Neural progenitor cell (in vitro differentiated cells): ENCODE data around the gene CCNL1. TPM values are rescaled to one million over a fixed set of nuclear protein-coding genes. Genes with fewer than 3 reads are reported as not detected.

Experiments used
- DNase-seq: peaks from one replicate; pipeline ENCODE4 v3.0.0-alpha.2; 2016; ENCODE audit warnings: low spot score
- H2AFZ ChIP-seq: fragments of 200-600 bp; sonication (generic); replicated peaks from 2 replicates; pipeline ENCODE4 v1.6.1; 2016; ENCODE audit warnings: antibody characterized with exemption
- H3F3A ChIP-seq: fragments of 200-600 bp; sonication (generic); 2 replicates; pipeline ENCODE4 v1.6.1; 2016; ENCODE audit warnings: antibody characterized with exemption, low read depth
- H3K27ac ChIP-seq: fragments of 200-600 bp; sonication (generic); 2 replicates; pipeline ENCODE4 v1.5.1; 2016; ENCODE audit warnings: mild to moderate bottlenecking
- H3K27me3 ChIP-seq: fragments of 200-600 bp; sonication (generic); 2 replicates; pipeline ENCODE4 v1.6.1; 2016; ENCODE audit warnings: mild to moderate bottlenecking, moderate library complexity
- H3K36me3 ChIP-seq: fragments of 200-600 bp; sonication (generic); 2 replicates; pipeline ENCODE4 v1.5.1; 2016
- H3K4me1 ChIP-seq: fragments of 200-600 bp; sonication (generic); 2 replicates; pipeline ENCODE4 v1.6.1; 2016; ENCODE audit warnings: mixed run types
- H3K4me2 ChIP-seq: fragments of 200-600 bp; sonication (generic); 2 replicates; pipeline ENCODE4 v1.6.1; 2016
- H3K4me3 ChIP-seq: fragments of 200-600 bp; sonication (generic); 2 replicates; pipeline ENCODE4 v1.5.1; 2016
- H3K79me2 ChIP-seq: fragments of 200-600 bp; sonication (generic); 2 replicates; pipeline ENCODE4 v1.6.1; 2016; ENCODE audit warnings: low read depth
- H3K9ac ChIP-seq: fragments of 200-600 bp; sonication (generic); 2 replicates; pipeline ENCODE4 v1.6.1; 2016
- H3K9me3 ChIP-seq: fragments of 200-600 bp; sonication (generic); 2 replicates; pipeline ENCODE4 v1.5.1; 2016; ENCODE audit warnings: low read depth
- H4K20me1 ChIP-seq: fragments of 200-600 bp; sonication (generic); 2 replicates; pipeline ENCODE4 v1.6.1; 2016; ENCODE audit warnings: low read depth
- H3K27ac Mint-ChIP-seq: 3 replicates; pipeline ENCODE4 v1.8.0; 2021; ENCODE audit warnings: mixed read lengths
- H3K27me3 Mint-ChIP-seq: 2 replicates; pipeline ENCODE4 v1.8.0; 2022; ENCODE audit warnings: low read depth, mild to moderate bottlenecking, inconsistent platforms, moderate library complexity, mixed read lengths; ENCODE audit not compliant: insufficient read depth
- H3K36me3 Mint-ChIP-seq: 3 replicates; pipeline ENCODE4 v1.8.0; 2021; ENCODE audit warnings: mixed read lengths
- H3K4me1 Mint-ChIP-seq: 3 replicates; pipeline ENCODE4 v1.8.0; 2021; ENCODE audit warnings: mixed read lengths
- H3K4me3 Mint-ChIP-seq: 3 replicates; pipeline ENCODE4 v1.8.0; 2021; ENCODE audit warnings: mild to moderate bottlenecking, moderate library complexity, mixed read lengths
- H3K9me3 Mint-ChIP-seq: 3 replicates; pipeline ENCODE4 v1.8.0; 2020; ENCODE audit warnings: mixed read lengths
- EZH2 ChIP-seq: fragments of 200-600 bp; sonication (generic); IDR thresholded peaks from 2 replicates; pipeline ENCODE4 v1.6.1; 2017; ENCODE audit warnings: antibody characterized with exemption, mild to moderate bottlenecking, moderate library complexity
- EZH2phosphoT487 ChIP-seq: fragments of 200-600 bp; sonication (generic); IDR thresholded peaks from 2 replicates; pipeline ENCODE4 v1.6.1; 2017; ENCODE audit warnings: antibody characterized with exemption
- total RNA-seq: library from RNA; depleted of rRNA; stranded (reverse); fragments of >200 nt; gene quantifications from 2 replicates; pipeline ENCODE4 v1.2.3, GENCODE V29; 2015; ENCODE audit warnings: low replicate concordance
- TF ChIP-seq, protein P1 (sequence below): fragments of 200-600 bp; sonication (generic); IDR thresholded peaks from 2 replicates; pipeline ENCODE4 v1.5.1; 2017; ENCODE audit warnings: antibody characterized with exemption, mild to moderate bottlenecking

CCNL1 gene
- total RNA-seq, 1 donor from 2014 or later = 214 TPM

DNA sequence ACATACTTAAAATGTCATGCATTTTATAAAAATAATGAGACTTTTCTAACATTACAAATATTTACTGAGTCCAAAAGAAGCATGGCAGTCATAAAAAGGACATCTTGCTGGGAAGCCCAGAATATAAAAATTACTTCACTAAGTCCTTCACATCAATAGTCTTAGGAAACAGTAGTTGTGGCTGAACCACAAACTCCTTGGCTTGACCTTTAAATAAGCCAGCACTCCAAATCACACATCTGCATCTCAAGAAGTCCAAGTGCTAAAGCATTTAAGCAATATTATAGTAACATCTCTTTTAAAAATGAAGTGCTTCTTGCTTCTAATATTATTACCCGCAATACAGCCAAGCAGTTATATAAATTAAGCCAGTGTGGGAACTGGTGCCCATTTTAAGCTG lies 8.8 kb downstream of the CCNL1 start:
- H3K4me1 Mint-ChIP-seq = peaks cover 16% of the 10 kb centered on the region
- peaks cover 69% of the 10 kb centered on the region for H3K79me2 ChIP-seq
- no peaks in the 10 kb centered on the region for H3K27me3 ChIP-seq
- no peaks in the 10 kb centered on the region for H3K9me3 Mint-ChIP-seq
- no peak overlapping the region for H3K27ac ChIP-seq
- no peaks in the 10 kb centered on the region for H3K27me3 Mint-ChIP-seq
- peaks cover 44% of the 10 kb centered on the region for H3K36me3 Mint-ChIP-seq
- H3K4me1 ChIP-seq = peaks cover 10% of the 10 kb centered on the region
- no peak overlapping the region for H3K4me3 Mint-ChIP-seq
- no peaks in the 10 kb centered on the region for H3K9me3 ChIP-seq
- H4K20me1 ChIP-seq = peaks cover 76% of the 10 kb centered on the region
- TF ChIP-seq EZH2phosphoT487 = no peak
- TF ChIP-seq EZH2 = no peak
- TF ChIP-seq, protein P1, sequence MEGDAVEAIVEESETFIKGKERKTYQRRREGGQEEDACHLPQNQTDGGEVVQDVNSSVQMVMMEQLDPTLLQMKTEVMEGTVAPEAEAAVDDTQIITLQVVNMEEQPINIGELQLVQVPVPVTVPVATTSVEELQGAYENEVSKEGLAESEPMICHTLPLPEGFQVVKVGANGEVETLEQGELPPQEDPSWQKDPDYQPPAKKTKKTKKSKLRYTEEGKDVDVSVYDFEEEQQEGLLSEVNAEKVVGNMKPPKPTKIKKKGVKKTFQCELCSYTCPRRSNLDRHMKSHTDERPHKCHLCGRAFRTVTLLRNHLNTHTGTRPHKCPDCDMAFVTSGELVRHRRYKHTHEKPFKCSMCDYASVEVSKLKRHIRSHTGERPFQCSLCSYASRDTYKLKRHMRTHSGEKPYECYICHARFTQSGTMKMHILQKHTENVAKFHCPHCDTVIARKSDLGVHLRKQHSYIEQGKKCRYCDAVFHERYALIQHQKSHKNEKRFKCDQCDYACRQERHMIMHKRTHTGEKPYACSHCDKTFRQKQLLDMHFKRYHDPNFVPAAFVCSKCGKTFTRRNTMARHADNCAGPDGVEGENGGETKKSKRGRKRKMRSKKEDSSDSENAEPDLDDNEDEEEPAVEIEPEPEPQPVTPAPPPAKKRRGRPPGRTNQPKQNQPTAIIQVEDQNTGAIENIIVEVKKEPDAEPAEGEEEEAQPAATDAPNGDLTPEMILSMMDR = no peak
- H3F3A ChIP-seq = peaks cover 69% of the 10 kb centered on the region
- DNase-seq = no peak
- no peak overlapping the region for H3K9ac ChIP-seq
- no peak overlapping the region for H3K4me2 ChIP-seq
- no peak overlapping the region for H2AFZ ChIP-seq
- H3K27ac Mint-ChIP-seq = no peak overlapping the region
- H3K4me3 ChIP-seq = no peak overlapping the region
- H3K36me3 ChIP-seq = peaks cover 97% of the 10 kb centered on the region

DNA sequence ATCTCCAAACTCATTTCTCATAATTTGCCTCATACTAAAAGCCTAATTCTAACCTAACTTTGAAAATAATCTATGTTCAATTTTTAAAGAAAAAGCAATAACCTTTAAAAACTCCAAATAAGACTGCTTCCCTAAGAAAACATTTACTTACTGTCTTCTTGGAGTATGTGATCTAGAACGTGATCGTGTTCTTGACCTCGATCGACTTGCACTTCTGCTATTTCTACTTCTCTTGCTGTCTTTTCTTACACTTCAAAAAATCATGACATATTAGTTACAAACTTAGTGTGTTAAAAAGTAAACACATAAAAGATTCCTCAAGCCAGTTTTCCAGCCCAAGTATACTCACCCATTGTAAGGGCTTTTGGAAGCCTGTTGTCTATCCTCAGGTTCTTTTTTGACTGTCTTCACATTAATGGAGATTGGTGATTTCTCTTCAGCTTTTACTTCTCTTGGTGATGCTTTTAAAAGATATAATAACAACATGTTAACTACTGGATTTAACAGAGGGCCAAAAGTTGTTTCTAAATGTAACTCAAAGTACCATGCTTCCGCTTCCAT lies 10.7 kb downstream of the CCNL1 start:
- no peak for DNase-seq
- Mint-ChIP-seq H3K9me3 (no peaks in the 10 kb centered on the region), H3K4me1 (peaks cover 1% of the 10 kb centered on the region), H3K27ac (no peak overlapping the region), H3K27me3 (no peaks in the 10 kb centered on the region), H3K4me3 (no peak overlapping the region), H3K36me3 (peaks cover 50% of the 10 kb centered on the region)
- Histone ChIP-seq H3K4me3 (no peak overlapping the region), H3F3A (peaks cover 68% of the 10 kb centered on the region), H3K4me1 (no peaks in the 10 kb centered on the region), H3K27me3 (no peaks in the 10 kb centered on the region), H3K79me2 (peaks cover 50% of the 10 kb centered on the region), H3K36me3 (peaks cover 77% of the 10 kb centered on the region), H3K9ac (no peak overlapping the region), H3K4me2 (no peak overlapping the region), H2AFZ (no peak overlapping the region), H3K9me3 (no peaks in the 10 kb centered on the region), H3K27ac (no peak overlapping the region), H4K20me1 (peaks cover 57% of the 10 kb centered on the region)
- no peak for TF ChIP-seq EZH2
- no peak for TF ChIP-seq EZH2phosphoT487
- TF ChIP-seq, protein P1 = no peak

DNA sequence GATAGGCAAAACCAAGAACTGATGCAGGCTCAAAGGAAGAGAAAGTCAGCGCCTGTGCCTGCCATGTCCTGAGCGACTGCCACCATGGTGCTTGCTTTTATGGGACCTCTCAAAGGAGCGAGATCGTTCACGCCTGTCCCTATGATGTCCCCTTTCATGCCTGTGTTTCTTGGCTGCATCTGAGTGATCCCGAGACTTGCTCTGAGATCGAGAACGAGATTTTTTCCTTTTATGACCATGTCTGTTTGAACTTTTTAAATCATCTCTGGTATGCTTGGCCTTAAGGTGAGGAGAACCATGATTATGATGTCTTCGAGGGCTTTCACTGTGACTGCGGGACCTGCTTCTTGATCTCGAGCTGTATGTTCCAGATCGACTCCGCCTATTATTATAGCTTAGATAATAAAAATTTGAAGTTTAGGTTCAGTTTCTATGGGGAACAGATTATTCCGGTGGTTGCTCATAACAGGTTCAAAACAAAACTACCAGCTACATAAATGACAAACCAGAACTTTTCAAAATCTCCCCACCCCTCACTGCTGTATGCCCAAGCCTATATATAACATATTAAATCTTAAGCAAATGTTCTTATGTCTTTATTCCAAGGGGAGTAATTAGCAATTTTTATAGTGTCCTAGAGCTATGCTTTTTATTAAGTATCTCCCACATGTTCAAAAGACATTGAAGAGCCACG lies 11.6 kb downstream of the CCNL1 start:
- Mint-ChIP-seq H3K4me3 (no peak overlapping the region), H3K4me1 (no peaks in the 10 kb centered on the region), H3K27ac (no peak overlapping the region), H3K36me3 (peaks cover 46% of the 10 kb centered on the region), H3K9me3 (no peaks in the 10 kb centered on the region), H3K27me3 (no peaks in the 10 kb centered on the region)
- no peak overlapping the region for H3K9ac ChIP-seq
- peaks cover 48% of the 10 kb centered on the region for H4K20me1 ChIP-seq
- H3K27me3 ChIP-seq = no peaks in the 10 kb centered on the region
- H3K36me3 ChIP-seq = peaks cover 68% of the 10 kb centered on the region
- H3K4me2 ChIP-seq = no peak overlapping the region
- H3K79me2 ChIP-seq = peaks cover 41% of the 10 kb centered on the region
- H2AFZ ChIP-seq = no peak overlapping the region
- H3K9me3 ChIP-seq = no peaks in the 10 kb centered on the region
- DNase-seq = no peak
- H3K4me3 ChIP-seq = no peak overlapping the region
- TF ChIP-seq EZH2 (no peak), EZH2phosphoT487 (no peak)
- TF ChIP-seq, protein P1 = no peak
- no peak overlapping the region for H3K27ac ChIP-seq
- peaks cover 73% of the 10 kb centered on the region for H3F3A ChIP-seq
- H3K4me1 ChIP-seq = no peaks in the 10 kb centered on the region
